ENCODE results near the gene CAMK1D.

The CAMK1D gene

DNA sequence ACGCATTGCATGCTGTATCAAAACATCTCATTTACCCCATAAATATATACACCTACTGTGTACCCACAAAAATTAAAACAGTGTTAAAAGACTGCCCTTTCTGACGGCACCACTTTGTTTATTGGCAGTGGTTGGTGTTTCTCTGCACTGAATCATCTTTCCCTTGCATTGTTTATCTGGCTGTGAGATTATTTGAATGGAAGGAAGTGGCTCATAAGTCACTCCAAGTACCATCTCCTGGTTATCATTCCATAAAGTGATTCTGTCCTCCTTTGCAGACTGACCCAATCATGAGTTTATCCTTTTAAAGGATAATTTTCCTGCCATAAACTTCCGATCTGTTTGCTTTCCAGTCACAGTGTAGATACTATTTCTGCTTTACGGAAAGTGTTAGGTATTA lies 183.8 kb downstream of the CAMK1D start:
- TF ChIP-seq, protein P1, sequence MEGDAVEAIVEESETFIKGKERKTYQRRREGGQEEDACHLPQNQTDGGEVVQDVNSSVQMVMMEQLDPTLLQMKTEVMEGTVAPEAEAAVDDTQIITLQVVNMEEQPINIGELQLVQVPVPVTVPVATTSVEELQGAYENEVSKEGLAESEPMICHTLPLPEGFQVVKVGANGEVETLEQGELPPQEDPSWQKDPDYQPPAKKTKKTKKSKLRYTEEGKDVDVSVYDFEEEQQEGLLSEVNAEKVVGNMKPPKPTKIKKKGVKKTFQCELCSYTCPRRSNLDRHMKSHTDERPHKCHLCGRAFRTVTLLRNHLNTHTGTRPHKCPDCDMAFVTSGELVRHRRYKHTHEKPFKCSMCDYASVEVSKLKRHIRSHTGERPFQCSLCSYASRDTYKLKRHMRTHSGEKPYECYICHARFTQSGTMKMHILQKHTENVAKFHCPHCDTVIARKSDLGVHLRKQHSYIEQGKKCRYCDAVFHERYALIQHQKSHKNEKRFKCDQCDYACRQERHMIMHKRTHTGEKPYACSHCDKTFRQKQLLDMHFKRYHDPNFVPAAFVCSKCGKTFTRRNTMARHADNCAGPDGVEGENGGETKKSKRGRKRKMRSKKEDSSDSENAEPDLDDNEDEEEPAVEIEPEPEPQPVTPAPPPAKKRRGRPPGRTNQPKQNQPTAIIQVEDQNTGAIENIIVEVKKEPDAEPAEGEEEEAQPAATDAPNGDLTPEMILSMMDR (IDR thresholded peaks at IDR 0.05; ENCODE audit: insufficient read depth, low read depth, low read length, missing control alignments), result no peak
- DNase-seq (ENCODE audit: low read depth), result no peak
- H3K4me3 ChIP-seq (ENCODE audit: low read depth, low read length), result no peak overlapping the region

DNA sequence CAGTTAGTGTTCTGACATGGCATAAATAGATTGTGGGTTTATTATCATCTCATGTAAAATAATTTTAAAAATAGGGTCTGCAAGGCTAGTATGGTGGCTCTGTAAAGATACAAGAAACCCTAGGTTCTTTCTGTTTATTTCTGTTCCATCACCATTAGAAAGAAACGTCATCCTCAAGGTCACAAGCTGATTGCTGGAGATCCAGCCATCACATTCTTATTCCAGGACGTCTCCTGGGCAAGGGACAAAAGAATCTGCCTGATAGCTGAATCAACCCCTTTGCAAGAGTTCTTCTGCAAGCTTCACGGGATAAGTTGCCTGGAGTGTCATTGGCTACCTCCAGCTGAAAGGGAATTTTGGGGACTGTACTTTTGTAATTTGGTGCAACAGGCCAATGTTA lies 184.4 kb downstream of the CAMK1D start:
- TF ChIP-seq, protein P1 (IDR thresholded peaks at IDR 0.05; ENCODE audit: insufficient read depth, low read depth, low read length, missing control alignments), result no peak
- no peak for DNase-seq (ENCODE audit: low read depth)
- no peak overlapping the region for H3K4me3 ChIP-seq (ENCODE audit: low read depth, low read length)

DNA sequence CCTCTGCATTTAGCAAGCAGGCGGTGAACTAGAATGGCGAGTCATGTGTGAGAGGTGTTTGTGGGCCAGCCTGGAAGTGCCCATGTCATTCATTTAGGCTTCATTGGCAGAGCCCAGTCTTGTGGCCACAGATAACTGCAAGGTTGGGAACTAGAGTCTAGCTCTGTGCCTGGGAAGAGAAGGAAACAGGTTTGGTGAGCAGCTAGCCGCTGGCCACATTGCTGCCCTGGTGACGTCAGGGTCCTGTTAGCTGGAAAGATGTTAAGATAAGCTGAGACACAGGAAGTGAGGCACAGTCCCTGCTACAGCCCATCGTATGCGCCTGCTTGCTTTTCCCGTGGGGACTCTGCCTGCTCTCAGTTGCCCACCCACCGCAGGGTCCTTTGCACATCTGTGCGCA lies 185.5 kb downstream of the CAMK1D start:
- DNase-seq (ENCODE audit: low read depth), result no peak
- H3K4me3 ChIP-seq (ENCODE audit: low read depth, low read length), result no peak overlapping the region
- TF ChIP-seq, protein P1 (IDR thresholded peaks at IDR 0.05; ENCODE audit: insufficient read depth, low read depth, low read length, missing control alignments), result no peak

DNA sequence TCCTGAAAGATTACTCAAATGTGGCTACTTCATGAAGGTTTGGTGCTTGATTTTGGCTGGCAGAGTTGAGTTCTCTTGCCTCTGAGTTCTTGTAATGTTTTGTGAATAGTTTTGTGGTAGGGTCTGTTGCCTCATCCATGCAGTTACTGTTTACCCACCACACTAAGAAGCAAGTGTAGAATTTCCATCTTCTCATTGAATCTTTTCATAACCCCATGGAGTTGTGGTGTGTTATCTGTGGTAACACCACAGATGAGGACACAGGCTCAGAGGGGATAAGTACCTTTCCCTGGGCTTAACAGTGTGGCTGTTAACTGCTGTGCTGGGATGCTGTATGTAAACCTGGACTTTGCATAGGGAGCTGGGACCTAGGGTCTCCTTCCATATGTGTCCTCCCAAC lies 186.3 kb downstream of the CAMK1D start:
- TF ChIP-seq, protein P1 (IDR thresholded peaks at IDR 0.05; ENCODE audit: insufficient read depth, low read depth, low read length, missing control alignments), result no peak
- H3K4me3 ChIP-seq (ENCODE audit: low read depth, low read length), result no peak overlapping the region
- DNase-seq (ENCODE audit: low read depth), result no peak

DNA sequence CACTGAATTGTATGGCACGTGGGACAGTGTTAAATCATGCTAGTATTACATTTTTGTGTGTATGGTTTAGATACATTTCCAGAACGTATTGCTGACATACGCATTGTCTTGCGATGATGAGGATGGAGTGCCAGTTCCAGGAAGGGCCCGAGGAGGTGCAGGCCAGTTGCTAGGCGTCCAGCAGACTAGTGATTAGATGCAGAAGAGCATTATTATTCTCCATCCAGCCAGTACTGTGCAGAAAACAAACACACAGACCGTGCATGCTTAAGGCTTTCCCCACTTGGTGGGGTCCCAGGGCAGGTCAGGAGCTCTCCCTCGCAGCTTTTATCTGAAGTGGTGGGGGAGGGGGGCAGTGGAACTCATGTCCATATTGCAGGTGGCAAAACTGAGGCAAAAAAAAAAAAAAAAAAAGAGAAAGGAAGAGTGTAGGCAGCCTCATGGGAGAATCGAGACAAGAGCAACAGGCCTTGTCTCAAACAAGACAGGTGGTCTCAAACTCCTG lies 189.2 kb downstream of the CAMK1D start:
- no peak overlapping the region for H3K4me3 ChIP-seq (ENCODE audit: low read depth, low read length)
- no peak for DNase-seq (ENCODE audit: low read depth)
- TF ChIP-seq, protein P1 (IDR thresholded peaks at IDR 0.05; ENCODE audit: insufficient read depth, low read depth, low read length, missing control alignments), result no peak

DNA sequence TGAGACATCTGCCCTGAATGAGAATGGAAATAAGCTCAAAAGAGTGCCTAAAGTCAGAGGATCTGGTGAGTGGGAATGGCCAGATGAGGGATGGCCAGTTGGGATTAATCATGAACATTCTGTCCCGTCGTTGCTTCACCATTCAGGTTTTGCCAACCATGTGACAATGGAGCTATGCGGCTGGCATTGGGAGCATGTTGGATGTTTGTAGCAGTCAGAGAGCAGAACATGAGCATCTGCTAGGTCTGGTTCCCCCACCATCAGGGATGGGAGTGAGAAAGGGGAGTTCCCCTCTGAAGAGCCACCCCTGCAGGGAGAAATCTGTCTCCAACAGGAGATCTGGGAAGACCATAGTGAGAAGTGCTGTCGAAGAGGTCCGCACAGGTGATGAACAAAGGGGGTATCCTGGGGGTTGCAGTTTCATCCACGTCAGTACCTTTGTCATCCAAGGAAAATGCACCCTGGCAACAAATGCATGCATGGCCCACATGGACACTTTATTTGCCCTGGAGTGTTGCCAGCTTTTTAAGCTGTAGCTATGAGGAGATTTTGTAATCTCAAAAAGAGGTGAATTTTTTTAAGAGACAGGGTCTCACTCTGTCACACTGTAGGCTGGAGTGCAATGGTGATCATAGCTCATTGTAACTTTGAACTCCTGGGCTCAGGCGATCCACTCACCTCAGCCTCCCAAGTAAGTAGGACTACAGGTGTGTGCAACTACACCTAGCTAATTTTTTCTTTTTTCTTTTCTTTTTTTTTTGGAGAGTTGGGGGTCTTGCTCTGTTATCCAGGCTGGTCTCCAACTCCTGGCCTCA lies 190.2 kb downstream of the CAMK1D start:
- no peak overlapping the region for H3K4me3 ChIP-seq (ENCODE audit: low read depth, low read length)
- TF ChIP-seq, protein P1 (IDR thresholded peaks at IDR 0.05; ENCODE audit: insufficient read depth, low read depth, low read length, missing control alignments), result no peak
- DNase-seq (ENCODE audit: low read depth), result no peak
